HFF-Myc (cell line): ENCODE results near the gene NSUN2.

Source experiments
- DNase-seq: peaks from one replicate; pipeline ENCODE4 v3.0.0-alpha.2; 2011; ENCODE audit warnings: low read depth; ENCODE audit errors: extremely low read depth
- H3K4me3 ChIP-seq: replicated peaks from 2 replicates; pipeline ENCODE4 v1.5.1; 2011; ENCODE audit warnings: low read depth, mild to moderate bottlenecking, control low read depth, low read length
- CTCF ChIP-seq: IDR thresholded peaks from 2 replicates; pipeline ENCODE4 v1.5.1; 2012; ENCODE audit warnings: mild to moderate bottlenecking, low read depth, low read length, control low read depth; ENCODE audit errors: missing control alignments

The NSUN2 gene

GRCh38 chr5:6568889-6569288 is 64.0 kb downstream of the NSUN2 start:
- TF ChIP-seq CTCF, result no peak
- no peak overlapping the region for H3K4me3 ChIP-seq
- no peak for DNase-seq

GRCh38 chr5:6568383-6568782 is 64.5 kb downstream of the NSUN2 start:
- no peak for DNase-seq
- no peak for TF ChIP-seq CTCF
- no peak overlapping the region for H3K4me3 ChIP-seq

GRCh38 chr5:6567835-6568234 is 65.0 kb downstream of the NSUN2 start:
- no peak overlapping the region for H3K4me3 ChIP-seq
- DNase-seq, result no peak
- no peak for TF ChIP-seq CTCF

GRCh38 chr5:6567068-6567467 is 65.8 kb downstream of the NSUN2 start:
- H3K4me3 ChIP-seq, result no peak overlapping the region
- DNase-seq, result no peak
- TF ChIP-seq CTCF, result no peak

GRCh38 chr5:6565492-6565891 is 67.4 kb downstream of the NSUN2 start:
- TF ChIP-seq CTCF, result no peak
- DNase-seq, result no peak
- no peak overlapping the region for H3K4me3 ChIP-seq

GRCh38 chr5:6557807-6558575 is 74.9 kb downstream of the NSUN2 start:
- TF ChIP-seq CTCF, result no peak

GRCh38 chr5:6556802-6557102 is 76.1 kb downstream of the NSUN2 start:
- DNase-seq, result no peak
- H3K4me3 ChIP-seq, result no peak overlapping the region
- no peak for TF ChIP-seq CTCF

More at GRCh38 chr5:6557807-6558575, 74.9 kb downstream of the NSUN2 start:
- H3K4me3 ChIP-seq, result no peak overlapping the region
- no peak for DNase-seq
